Measurements from ENCODE around the gene HOXA9.

Gene HOXA9

GRCh38 chr7:27142580-27143022 is 22.7 kb downstream of the HOXA9 start:
- DNase-seq (ENCODE audit: low read depth, low spot score), result no peak

GRCh38 chr7:27141923-27142579 is 23.3 kb downstream of the HOXA9 start:
- no peak for DNase-seq (ENCODE audit: low read depth, low spot score)

GRCh38 chr7:27141137-27141922 is 24.0 kb downstream of the HOXA9 start:
- no peak for DNase-seq (ENCODE audit: low read depth, low spot score)

GRCh38 chr7:27140126-27140857 is 25.0 kb downstream of the HOXA9 start:
- DNase-seq (ENCODE audit: low read depth, low spot score), result no peak

GRCh38 chr7:27139334-27140125 is 25.8 kb downstream of the HOXA9 start:
- no peak for DNase-seq (ENCODE audit: low read depth, low spot score)

- no peak for DNase-seq (ENCODE audit: low read depth, low spot score)
Measured at GRCh38 chr7:27138985-27139333, 26.4 kb downstream of the HOXA9 start.

GRCh38 chr7:27138472-27138871 is 26.9 kb downstream of the HOXA9 start:
- DNase-seq (ENCODE audit: low read depth, low spot score), result no peak

- no peak for DNase-seq (ENCODE audit: low read depth, low spot score)
Measured at GRCh38 chr7:27137640-27138315, 27.6 kb downstream of the HOXA9 start.

GRCh38 chr7:27134392-27134791 is 30.9 kb downstream of the HOXA9 start:
- no peak for DNase-seq (ENCODE audit: low read depth, low spot score)

- DNase-seq (ENCODE audit: low read depth, low spot score), result no peak
Measured at GRCh38 chr7:27133409-27134231, 31.7 kb downstream of the HOXA9 start.

- no peak for DNase-seq (ENCODE audit: low read depth, low spot score)
Measured at GRCh38 chr7:27132978-27133377, 32.4 kb downstream of the HOXA9 start.

GRCh38 chr7:27132214-27132613 is 33.1 kb downstream of the HOXA9 start:
- no peak for DNase-seq (ENCODE audit: low read depth, low spot score)

- DNase-seq (ENCODE audit: low read depth, low spot score), result no peak
Measured at GRCh38 chr7:27131390-27131819, 33.9 kb downstream of the HOXA9 start.

GRCh38 chr7:27130540-27131389 is 34.6 kb downstream of the HOXA9 start, which contains the start of gene HOXA4:
Gene HOXA4 (minus strand): TSS chr7:27130757. CDS start chr7:27130733, 24 bp downstream.
- DNase-seq (ENCODE audit: low read depth, low spot score), result no peak

- no peak for DNase-seq (ENCODE audit: low read depth, low spot score)
Measured at GRCh38 chr7:27129729-27130539, 35.4 kb downstream of the HOXA9 start.

GRCh38 chr7:27128776-27129728 is 36.3 kb downstream of the HOXA9 start:
- no peak for DNase-seq (ENCODE audit: low read depth, low spot score)

- DNase-seq (ENCODE audit: low read depth, low spot score), result no peak
Measured at GRCh38 chr7:27128034-27128433, 37.3 kb downstream of the HOXA9 start.

Measured in iPS DF 19.7 (cell line).